HG02588 (cell line): ENCODE results near the gene SLC25A21.

ENCODE experiments used
- ATAC-seq: cut with Tn5 transposase; IDR thresholded peaks from one replicate; pipeline ENCODE4 v1.9.1; 2021; ENCODE audit warnings: mild to moderate bottlenecking, moderate library complexity; ENCODE audit not compliant: unreplicated experiment

The SLC25A21 gene

GRCh38 chr14:36657399-36658122, 514.8 kb downstream of the SLC25A21 start:
- ATAC-seq, result no peak

GRCh38 chr14:36656687-36657398, 515.6 kb downstream of the SLC25A21 start:
- ATAC-seq, result no peak

- no peak for ATAC-seq
Observed at GRCh38 chr14:36655963-36656686, 516.3 kb downstream of the SLC25A21 start.

GRCh38 chr14:36655571-36655962, 516.8 kb downstream of the SLC25A21 start:
- no peak for ATAC-seq

DNA sequence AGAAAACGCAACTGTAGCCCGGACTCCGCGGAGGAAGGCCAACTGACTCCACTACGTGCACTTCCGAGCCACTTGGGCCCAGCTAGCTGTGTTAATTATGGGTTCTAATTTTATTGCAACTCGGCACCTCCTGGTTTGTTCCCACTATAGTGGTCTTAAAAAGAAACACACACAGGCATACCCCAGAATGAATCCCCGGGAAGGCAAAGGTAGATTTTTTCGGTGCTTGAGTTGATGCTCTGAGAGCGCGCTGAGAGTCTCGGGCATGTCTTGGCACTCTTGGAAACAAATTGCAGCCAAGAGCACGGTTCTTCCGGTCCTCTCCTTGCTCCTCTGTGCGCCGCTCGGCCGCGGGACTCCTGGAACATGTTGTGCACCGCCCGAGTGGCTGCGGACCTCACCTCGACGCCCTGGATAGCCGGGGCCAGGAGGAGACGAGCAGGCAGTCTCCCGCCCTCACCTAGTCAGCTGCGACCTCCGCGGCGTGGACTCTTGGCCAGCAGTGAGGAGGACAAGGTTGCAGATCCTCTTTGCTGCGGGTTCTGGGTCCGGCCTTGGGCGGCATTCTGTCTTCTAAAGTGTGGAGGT, 517.5 kb downstream of the SLC25A21 start:
- ATAC-seq, result no peak

- no peak for ATAC-seq
Observed at GRCh38 chr14:36653962-36654793, 518.2 kb downstream of the SLC25A21 start.

GRCh38 chr14:36653413-36653812, 519.0 kb downstream of the SLC25A21 start:
- ATAC-seq, result no peak

DNA sequence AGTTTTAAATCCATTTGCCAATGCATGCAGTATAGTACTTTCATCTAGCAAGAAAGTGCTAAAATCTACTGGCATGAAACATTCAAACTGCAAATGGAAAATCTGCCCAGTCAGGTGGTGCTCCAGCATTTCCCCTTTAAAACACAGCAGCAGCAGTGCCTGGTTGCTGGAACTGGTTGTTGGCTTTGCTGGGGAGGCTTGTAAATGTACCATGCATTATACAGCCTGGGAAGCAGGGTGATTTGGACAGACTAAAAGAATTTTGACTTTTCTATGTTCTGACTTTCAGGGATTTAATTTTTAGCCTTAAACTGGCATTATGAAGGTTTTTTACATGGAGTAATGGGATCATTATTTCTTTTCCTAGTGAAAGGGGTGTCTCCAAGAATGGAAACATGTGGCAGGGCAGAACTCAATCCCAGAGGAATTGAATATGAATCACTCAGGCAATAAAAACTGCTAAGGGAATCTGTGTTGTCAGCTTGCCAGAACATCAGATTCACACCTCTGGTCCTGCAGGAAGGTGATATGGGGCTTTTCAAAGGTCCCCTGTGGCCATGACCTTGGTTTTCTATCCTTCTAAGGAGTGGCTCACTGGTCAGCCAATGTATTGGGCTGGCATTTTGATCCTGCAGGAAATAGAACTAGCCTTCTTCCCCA, 519.7 kb downstream of the SLC25A21 start:
- no peak for ATAC-seq

DNA sequence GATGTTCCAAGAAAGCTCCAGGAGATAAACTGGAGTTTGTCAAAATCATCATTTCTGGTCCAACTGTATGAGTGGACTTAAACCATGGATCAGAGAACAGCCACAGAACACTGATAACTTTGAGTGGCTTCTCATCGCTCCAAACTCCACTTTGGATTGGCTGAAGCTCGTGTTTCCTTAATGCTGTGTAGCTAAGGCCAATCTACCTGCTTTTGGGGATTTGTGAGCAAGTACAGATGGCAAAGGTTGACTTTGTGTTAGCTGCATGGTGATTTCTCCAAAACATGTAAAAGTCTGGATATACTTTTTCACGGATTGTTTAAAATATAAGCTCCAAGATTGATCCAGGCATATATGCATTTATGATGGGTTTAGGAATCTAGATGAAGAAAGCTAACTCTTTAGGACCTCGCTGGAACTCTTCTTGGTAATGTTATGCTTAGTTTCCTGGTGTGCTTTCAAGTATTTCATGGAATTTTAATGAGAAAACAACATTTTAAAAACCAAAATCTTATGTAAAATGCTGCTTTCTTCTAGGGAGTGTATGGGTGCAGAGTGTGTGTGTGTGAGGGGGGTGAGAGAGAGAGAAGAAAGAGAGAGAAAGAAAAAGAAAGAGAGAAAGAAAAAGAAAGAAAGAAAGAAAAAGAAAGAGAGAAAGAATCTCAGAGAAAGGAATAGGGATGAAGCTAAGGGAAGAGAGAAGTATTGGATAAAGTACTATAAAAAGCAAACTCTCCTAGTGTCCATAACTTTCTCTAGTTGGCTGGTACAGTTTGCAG, 522.3 kb downstream of the SLC25A21 start:
- ATAC-seq, result no peak

GRCh38 chr14:36647824-36648753, 524.3 kb downstream of the SLC25A21 start:
- no peak for ATAC-seq

DNA sequence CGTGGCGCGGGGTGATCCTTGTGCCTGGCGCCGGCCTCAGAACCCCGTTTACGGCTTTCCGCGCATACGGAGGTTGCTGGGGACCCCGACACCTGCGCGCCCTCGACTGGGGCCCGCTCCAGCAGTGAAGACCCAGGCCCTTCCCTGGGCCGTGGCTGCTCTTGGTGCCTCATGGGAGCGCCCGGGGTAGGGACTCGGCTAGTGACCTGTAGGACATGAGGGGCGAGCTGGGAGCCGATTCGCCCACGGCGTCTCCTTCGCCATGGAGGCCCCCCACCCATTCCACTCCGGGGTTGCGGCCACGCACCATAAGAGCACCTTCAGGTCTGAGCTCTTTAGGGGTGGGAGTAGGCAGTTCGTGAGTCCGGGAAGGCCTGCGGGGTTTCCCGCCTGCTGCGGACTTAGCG, 525.0 kb downstream of the SLC25A21 start:
- ATAC-seq, result no peak

DNA sequence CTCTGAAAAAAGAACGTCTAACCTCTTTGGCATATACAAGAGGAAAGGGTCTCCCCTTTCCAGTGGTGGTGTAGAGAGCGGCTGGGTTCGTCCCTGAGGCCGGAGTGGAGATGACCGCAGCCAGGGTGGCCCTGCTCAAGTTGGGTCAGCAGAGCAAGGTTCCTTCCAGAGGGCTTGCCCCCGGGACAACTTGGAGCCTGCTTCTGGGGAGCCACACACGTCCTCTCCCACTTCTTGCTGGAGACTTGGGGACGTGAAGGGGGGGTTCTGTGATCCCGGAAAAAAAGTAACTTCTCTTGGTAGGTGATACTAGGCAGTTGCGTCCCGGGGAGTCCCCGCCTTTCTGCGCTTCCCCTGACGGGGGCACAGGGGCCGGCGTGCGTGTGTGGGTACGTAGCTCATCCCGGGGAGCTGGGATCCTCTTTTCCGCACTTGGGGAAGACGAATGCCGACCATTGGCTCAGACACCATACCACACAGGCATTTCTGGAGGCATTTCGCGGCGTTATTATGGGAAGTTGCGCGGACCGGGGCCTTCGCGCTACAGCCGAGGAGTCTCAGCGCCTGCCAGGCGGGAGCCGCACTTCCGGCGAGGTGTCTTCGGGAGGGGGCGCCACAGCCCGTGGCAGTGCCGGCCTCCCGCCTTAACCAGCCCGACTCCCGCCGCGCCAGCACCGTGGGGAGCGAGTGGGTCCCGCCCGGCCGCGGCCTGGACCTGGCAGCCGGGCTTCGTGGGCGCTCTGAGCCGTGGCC, 525.6 kb downstream of the SLC25A21 start:
- ATAC-seq, result no peak

- ATAC-seq, result no peak
Observed at GRCh38 chr14:36633580-36633979, 538.8 kb downstream of the SLC25A21 start.
